ENCODE measurements around the gene TFEB. TPM values are rescaled to one million over a fixed set of nuclear protein-coding genes. Genes with fewer than 3 reads are reported as not detected.

Gene TFEB
- total and polyA plus RNA-seq, 10 of the 15 experiments (the other 5 are each of a cell fraction or from before 2014, with no cell fraction given): 0.84 to 108 (median 60.8) TPM

GRCh38 chr6:41732591-41733359 lies 2.6 kb downstream of the TFEB start (continued):
- TF ChIP-seq ZBTB40 (IDR thresholded peaks at IDR 0.05; ENCODE audit: borderline replicate concordance): peak; percentile 14; the same call in 1 of the 2 replicates
- TF ChIP-seq ZSCAN29 (IDR thresholded peaks at IDR 0.05): peak; percentile 79; the same call in 1 of the 2 replicates
- TF ChIP-seq MYB (IDR thresholded peaks at IDR 0.05; ENCODE audit: borderline replicate concordance, low read depth, low read length): no peak
- TF ChIP-seq CEBPB (IDR thresholded peaks at IDR 0.05; ENCODE audit: borderline replicate concordance in 1 of 2, low read depth in 2 of 2, low read length in 2 of 2): peak in 1 of 2 experiments; percentile 58; a peak in 1 of 4 replicates
- TF ChIP-seq BHLHE40 (IDR thresholded peaks at IDR 0.05; ENCODE audit: borderline replicate concordance in 1 of 2, low read depth in 2 of 2, low read length in 1 of 2): peak; percentile 72 to 76; a peak in 3 of 4 replicates
- TF ChIP-seq SMAD5 (IDR thresholded peaks at IDR 0.05; ENCODE audit: low read depth): no peak
- TF ChIP-seq ZNF384 (IDR thresholded peaks at IDR 0.05; ENCODE audit: borderline replicate concordance, low read depth, low read length): no peak
- no peak for TF ChIP-seq SIX5 (IDR thresholded peaks at IDR 0.05; ENCODE audit: low read depth, low read length, severe bottlenecking)
- peak; percentile 87 for TF ChIP-seq ZNF687 (IDR thresholded peaks at IDR 0.05)
- TF ChIP-seq LARP7 (IDR thresholded peaks at IDR 0.05): peak; percentile 51; the same call in 1 of the 2 replicates
- TF ChIP-seq ELK1 (IDR thresholded peaks at IDR 0.05; ENCODE audit: low read depth, low read length): no peak
- no peak for TF ChIP-seq PRDM15 (CRISPR knock-in tag; IDR thresholded peaks at IDR 0.05)
- 0 out of 2 replicates have a peak, but pooled peaks have one; percentile 66 for TF ChIP-seq TBL1XR1 (IDR thresholded peaks at IDR 0.05; ENCODE audit: low read depth, low read length)
- TF ChIP-seq ESRRA (IDR thresholded peaks at IDR 0.05; ENCODE audit: low read length): 0 out of 2 replicates have a peak, but pooled peaks have one; percentile 67
- TF ChIP-seq NFXL1 (IDR thresholded peaks at IDR 0.05; ENCODE audit: borderline replicate concordance): no peak

All from GM12878 (cell line).